Measurements from ENCODE around the gene KRTAP9-3.
"Not testable (repeated sequence)": the region's sequence is repeated elsewhere in the genome, so short reads cannot be mapped to it uniquely, and the experiment has no call there.

The KRTAP9-3 gene

DNA sequence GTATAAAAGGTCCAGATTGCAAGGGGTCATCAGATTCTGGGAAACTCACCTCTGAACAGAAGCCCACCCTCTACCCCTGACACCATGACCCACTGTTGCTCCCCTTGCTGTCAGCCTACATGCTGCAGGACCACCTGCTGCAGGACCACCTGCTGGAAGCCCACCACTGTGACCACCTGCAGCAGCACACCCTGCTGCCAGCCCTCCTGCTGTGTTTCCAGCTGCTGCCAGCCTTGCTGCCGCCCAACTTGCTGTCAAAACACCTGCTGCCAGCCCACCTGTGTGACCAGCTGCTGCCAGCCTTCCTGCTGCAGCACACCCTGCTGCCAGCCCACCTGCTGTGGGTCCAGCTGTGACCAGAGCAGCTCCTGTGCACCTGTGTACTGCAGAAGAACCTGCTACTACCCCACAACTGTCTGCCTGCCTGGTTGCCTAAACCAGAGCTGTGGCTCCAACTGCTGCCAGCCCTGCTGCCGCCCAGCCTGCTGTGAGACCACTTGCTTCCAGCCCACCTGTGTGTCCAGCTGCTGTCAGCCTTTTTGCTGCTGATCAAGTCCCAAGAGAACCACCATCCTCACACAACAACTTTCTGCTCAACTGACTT, 17.5 kb downstream of the KRTAP9-3 start, which contains the start of gene KRTAP9-4:
TSS of gene KRTAP9-4 (plus strand) at position 51 of the 604 bp plus-strand sequence. CDS start at position 85, 34 bp downstream.
- in situ Hi-C loops (cut with HindIII; ENCODE audit: low sequenced_read_pairs): not testable (repeated sequence)

DNA sequence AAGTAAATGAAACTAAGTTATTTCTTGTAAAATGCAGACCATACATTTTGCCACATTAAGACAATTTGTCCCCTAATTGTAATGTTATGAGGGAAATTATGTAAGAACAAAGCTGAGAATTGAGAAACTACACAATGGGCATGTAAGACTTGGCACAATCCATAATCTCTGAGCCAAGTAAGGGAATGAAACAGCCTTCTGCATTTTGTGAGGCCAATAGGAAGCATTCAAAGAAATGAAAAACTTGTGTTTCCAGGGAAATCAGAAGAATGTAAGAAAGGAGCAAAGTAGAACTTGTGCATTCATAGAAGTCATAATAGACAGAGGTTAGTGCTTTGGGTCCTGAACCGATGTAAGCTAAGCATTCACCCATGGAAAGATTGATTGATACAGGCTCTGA, 19.0 kb downstream of the KRTAP9-3 start:
- in situ Hi-C loops (cut with HindIII; ENCODE audit: low sequenced_read_pairs): no loop called here

DNA sequence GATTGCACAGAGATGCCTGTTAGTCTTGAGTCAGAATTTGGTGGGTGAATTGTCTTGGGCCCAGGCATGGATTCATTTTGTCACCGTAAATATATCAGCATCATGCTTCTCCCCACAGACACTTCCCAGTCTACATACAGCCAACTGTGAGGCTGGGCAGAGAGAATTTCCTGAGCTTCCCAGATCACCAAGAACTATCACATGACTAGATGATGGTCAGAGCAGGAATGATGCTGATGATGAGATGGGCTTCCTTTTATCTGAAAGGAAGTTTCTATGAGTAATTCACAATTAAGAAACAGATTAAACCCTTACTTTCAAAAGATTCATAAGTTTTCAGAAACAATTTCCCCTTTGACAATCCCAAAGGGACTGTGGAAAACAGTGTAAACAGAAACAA, 22.6 kb downstream of the KRTAP9-3 start:
- in situ Hi-C loops (cut with HindIII; ENCODE audit: low sequenced_read_pairs): no loop called here

DNA sequence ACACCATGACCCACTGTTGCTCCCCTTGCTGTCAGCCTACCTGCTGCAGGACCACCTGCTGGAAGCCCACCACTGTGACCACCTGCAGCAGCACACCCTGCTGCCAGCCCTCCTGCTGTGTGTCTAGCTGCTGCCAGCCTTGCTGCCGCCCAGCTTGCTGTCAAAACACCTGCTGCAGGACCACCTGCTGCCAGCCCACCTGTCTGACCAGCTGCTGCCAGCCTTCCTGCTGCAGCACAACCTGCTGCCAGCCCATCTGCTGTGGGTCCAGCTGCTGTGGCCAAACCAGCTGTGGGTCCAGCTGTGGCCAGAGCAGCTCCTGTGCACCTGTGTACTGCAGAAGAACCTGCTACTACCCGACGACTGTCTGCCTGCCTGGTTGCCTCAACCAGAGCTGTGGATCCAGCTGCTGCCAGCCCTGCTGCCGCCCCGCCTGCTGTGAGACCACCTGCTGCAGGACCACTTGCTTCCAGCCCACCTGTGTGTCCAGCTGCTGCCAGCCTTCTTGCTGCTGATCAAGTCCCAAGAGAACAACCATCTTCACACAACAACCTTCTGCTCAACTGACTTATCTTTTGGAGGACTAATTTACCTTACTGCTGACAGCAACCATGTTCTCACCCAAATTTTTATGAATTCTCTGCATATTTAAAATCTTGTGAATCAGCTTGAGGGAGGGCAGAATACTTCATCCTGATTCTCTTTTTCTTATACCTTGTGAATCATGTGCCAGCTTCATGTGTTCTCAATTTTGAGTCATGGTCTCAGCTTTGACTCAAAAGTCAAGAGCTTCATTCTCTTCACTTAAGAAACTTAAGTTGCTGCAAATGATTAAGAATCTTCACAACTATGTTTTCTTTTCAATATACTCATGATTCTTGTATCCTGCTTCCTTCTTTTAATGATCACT, 23.4 kb downstream of the KRTAP9-3 start, which contains the start of gene KRTAP9-9:
TSS of gene KRTAP9-9 (plus strand) at position 4 of the 910 bp plus-strand sequence.
- in situ Hi-C loops (cut with HindIII; ENCODE audit: low sequenced_read_pairs): not testable (repeated sequence)

GRCh38 chr17:41256291-41256685, 24.0 kb downstream of the KRTAP9-3 start:
- in situ Hi-C loops (cut with HindIII; ENCODE audit: low sequenced_read_pairs): no loop called here

GRCh38 chr17:41258406-41258805, 26.2 kb downstream of the KRTAP9-3 start:
- in situ Hi-C loops (cut with HindIII; ENCODE audit: low sequenced_read_pairs): no loop called here

GRCh38 chr17:41263212-41263611, 31.0 kb downstream of the KRTAP9-3 start:
- in situ Hi-C loops (cut with HindIII; ENCODE audit: low sequenced_read_pairs): no loop called here

DNA sequence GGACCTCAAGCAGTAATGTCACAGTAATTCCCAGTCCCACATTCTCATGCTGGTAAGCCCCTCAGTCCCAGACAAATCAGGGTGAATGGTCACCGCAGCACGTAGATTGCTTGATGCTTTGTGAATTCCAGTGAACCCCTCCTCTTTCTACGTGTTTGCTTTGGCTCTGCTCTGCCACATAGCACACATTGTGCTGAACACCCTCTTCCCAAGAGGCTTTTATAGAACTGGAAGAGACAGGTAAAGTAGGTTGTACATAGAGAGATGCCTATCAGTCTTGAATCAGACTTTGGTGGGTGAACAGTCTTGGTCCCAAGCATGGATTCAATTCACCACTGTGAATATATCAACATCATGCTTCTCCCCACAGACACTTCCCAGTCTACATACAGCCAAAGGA, 32.4 kb downstream of the KRTAP9-3 start:
- in situ Hi-C loops (cut with HindIII; ENCODE audit: low sequenced_read_pairs): no loop called here

DNA sequence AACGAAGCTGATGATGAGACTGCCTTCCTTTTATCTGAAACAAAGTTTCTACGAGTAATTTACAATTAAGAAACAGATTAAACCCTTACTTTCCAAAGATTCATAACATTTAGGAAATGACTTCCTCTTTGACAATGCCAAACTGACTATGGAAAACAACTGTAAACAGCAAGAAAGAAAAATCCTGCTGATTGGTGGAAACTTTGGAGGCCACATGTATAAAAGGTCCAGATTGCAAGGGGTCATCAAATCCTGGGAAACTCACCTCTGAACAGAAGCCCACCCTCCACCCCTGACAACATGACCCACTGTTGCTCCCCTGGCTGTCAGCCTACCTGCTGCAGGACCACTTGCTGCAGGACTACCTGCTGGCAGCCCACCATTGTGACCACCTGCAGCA, 32.8 kb downstream of the KRTAP9-3 start, which contains the start of gene KRTAP9-6:
TSS of gene KRTAP9-6 (plus strand) at position 301 of the 400 bp plus-strand sequence. CDS start at position 301, 0 bp downstream.
- in situ Hi-C loops (cut with HindIII; ENCODE audit: low sequenced_read_pairs): no loop called here

- in situ Hi-C loops (cut with HindIII; ENCODE audit: low sequenced_read_pairs): no loop called here
Measured at GRCh38 chr17:41267711-41268110, 35.5 kb downstream of the KRTAP9-3 start.

- in situ Hi-C loops (cut with HindIII; ENCODE audit: low sequenced_read_pairs): not testable (repeated sequence)
Measured at GRCh38 chr17:41271323-41271722, 39.1 kb downstream of the KRTAP9-3 start.

GRCh38 chr17:41271858-41272257, 39.6 kb downstream of the KRTAP9-3 start:
- in situ Hi-C loops (cut with HindIII; ENCODE audit: low sequenced_read_pairs): no loop called here

DNA sequence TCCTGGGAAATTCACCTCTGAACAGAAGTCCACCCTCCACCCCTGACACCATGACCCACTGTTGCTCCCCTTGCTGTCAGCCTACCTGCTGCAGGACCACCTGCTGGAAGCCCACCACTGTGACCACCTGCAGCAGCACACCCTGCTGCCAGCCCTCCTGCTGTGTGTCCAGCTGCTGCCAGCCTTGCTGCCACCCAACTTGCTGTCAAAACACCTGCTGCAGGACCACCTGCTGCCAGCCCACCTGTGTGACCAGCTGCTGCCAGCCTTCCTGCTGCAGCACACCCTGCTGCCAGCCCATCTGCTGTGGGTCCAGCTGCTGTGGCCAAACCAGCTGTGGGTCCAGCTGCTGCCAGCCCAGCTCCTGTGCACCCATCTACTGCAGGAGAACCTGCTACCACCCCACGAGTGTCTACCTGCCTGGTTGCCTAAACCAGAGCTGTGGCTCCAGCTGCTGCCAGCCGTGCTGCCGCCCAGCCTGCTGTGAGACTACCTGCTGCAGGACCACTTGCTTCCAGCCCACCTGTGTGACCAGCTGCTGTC, 43.5 kb downstream of the KRTAP9-3 start, which contains the start of gene KRTAP9-7:
TSS of gene KRTAP9-7 (plus strand) at position 51 of the 543 bp plus-strand sequence. CDS start at position 51, 0 bp downstream.
- in situ Hi-C loops (cut with HindIII; ENCODE audit: low sequenced_read_pairs): not testable (repeated sequence)

DNA sequence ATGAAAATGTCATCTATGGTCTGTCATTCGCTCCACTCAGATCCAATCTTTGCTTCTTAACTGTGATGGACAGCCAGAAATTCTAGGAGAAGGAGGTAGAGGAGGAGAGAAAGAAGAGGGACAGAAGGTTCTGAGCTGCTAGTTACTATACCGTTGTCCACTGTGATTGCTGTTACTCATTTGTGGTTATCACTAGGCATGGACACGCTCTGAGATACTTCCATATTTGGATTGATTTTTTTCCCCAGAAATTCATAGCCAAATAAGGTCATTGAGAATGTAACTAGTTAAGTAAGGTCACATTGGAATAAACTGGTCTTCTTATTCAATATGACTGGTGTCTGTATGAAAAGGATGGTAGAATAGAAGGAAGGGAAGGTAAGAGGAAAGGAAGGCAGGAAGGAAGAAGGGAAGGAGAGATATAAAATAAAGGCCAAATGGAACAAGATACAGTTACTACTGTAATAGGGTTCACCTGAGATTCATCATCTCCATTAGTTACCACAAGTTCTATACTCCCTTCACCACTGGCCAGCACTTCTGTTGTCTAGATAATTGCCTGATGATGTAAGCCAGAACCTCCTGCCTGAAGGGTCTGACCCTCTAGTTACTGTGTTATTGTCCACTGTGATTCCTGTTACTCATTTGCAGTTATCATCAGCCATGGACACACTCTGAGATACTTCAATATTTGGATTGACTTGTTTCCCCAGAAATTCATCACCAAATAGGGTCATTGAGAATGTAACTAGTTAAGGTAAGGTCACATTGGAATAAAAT, 46.1 kb downstream of the KRTAP9-3 start:
- in situ Hi-C loops (cut with HindIII; ENCODE audit: low sequenced_read_pairs): no loop called here

All from DLD1 (cell line).